Activated CD4-positive, alpha-beta T cell treated with anti-CD3 and anti-CD28 coated beads for 4 hours (primary cell): ENCODE data around the gene TH.

Source experiments
- DNase-seq, 2 donors: peaks; one replicate each; pipeline ENCODE4 v3.0.0-alpha.2; 2020

Gene TH

DNA sequence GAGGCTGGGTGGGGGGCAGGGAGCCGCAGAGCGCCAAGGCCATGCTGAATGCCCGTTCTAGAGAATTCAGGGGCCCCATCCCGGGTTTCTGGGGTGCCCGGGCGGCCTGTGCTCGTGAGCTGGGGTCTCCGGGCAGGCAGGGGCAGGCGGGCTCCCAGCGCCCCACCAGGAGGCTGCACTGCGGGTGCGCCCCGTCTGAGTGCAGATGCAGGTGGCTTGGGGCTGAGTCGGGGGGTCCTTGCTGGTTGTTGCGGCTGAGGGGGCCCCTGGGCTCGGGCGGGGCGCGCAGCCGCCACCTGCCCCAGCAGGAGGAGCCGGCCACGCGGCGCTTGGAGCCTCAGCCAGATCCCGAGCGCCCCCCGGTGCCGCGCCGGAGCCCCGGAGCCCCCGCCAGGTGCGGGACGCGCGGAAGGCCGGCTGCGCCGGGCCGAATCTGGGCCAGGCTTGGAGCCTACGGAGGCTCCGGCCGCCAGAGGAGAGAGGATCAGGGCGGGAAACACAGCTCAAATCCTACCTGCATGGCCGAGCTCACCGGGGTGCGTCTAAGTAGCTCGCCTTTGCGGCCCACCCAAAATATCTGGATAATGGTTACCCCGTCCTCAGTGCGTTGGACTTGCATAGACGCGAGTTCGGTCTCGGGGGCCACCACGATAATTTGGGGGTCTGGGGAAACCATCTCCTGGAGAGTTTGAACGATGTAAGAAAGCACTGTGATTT is 31.8 kb downstream of the TH start:
- no peak for DNase-seq

DNA sequence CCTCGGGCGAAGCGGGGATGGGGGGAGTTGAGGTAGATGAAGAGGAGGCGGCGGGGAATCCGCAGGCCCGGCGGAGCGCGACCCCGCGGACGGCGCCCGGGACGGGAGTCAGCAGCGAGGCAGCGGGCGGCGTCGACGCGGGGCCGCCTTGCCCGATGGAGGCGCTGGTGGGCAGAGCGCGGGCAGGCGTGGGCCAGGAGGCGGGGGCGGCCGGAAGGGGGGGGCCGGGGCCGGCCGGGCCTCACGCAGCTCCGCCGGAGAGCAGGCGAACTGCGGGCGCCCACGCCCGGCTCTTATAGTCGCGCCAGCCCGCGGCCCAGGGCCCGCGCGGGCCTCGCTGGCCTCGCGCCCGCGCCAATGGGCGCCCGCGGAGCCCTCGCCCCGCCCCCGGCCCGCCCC is 32.5 kb downstream of the TH start, which contains the start of gene IGF2:
Gene IGF2, minus strand, starts transcription at position 267 of the 399 bp plus-strand sequence. CDS start 3,866 bp downstream, outside the sequence.
- DNase-seq = peak in 1 of 2 donors; percentile 42

DNA sequence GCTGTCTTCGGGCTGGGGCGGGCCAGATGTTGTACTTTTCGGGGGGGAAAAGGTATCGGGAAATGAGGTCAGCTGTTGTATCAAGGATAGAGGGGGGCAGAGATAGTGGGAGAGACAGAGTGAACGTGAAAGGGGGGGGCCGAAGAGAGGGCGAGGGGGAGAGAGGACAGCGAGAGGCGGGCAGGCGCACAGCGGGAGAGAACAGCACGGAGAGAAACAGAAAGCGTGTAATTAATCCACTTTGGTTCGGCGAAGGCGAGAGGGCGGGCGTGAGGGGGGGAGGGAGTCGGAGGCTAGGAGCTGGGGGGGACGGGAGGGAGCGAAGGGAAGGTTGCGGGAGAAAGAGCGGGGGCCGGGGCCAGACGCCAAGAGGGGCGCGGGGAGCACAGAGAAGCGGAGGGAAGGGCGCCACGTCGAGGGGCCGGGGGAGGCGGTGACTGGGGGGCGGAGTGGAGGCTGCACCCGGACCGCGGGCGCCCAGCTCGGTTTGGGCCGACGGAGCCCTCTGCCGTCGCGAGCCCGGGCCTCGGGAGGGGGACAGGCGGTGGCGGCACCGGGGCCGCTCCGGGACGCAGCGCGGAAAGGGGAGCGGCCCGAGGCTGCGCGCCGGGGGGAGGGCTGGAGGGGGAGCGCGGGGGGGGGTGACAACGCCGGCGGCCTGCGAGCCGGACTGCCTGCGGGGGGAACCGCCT is 33.0 kb downstream of the TH start:
- peak; percentile 28 to 29 for DNase-seq

DNA sequence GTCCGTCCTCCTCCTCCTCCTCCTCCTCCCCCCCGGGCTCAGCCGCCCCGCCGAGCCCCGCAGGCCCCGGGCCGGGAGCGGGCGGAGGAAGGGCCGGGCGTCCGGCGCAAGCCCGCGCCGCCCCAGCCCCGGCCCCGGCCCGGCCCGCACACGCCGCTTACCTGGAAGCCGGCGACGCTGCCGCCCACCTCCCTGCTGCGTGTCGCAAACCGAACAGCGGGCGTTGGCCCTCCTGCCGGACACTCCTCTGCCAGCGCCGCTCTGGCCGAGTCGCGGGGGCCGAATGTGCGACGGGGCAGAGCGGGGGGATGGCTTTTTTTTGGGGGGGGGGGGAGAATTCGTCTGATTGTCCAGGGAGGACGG is 33.6 kb downstream of the TH start:
- no peak for DNase-seq

DNA sequence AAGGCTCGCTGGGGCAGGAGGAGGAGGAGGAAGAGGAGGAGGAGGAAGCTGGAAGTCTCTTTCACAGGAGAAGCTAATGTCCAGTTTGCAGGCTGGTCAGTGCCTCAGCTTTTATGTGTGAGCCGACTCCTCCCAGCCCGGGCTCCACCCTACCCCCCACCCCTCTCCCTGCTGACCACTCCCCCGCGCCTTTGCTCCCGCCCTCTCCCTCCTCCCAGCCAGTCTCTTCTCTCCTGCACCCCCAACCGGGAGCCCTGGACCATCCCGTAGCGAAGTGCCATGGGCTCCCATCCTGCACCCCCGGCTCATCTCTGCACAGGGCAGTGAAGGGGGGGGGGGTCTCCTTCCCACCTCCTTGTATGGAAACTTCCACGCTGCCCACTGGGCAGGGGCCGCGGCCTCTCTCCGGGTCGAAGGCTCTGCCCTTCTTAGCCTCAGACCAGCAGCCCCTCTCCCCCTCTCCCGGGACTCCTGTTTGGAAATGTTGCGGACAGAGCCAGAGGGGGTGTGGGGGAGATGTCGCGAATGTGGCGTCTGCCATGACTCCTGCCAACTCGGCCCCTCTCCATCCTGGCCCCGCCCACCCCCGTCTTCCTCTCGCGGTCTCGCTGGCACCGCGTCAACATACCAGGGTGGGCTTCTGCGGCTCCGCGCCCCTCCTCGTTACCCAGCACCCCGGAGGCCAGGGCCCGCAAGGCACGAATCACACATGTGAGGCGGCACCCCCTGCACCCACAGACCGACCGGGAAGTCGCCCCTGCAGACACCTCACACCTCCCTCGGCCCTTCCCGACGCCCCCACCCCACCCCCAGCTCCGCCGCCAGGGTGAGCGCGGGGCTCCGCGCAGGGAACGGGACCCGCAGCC is 34.2 kb downstream of the TH start:
- no peak for DNase-seq

DNA sequence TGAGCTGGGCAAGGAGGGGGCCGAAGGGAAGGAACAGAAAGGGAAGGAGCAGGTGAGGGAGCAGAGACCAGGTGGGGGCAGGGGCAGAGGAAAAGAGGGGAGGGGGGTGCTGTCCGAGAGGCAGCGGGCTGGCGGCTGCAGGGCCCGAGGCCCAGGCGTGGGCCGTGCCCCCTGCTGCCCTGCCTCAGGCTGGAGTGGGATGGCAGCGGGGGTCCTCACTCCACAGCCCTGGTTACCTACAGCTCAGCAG is 34.7 kb downstream of the TH start:
- DNase-seq = no peak

DNA sequence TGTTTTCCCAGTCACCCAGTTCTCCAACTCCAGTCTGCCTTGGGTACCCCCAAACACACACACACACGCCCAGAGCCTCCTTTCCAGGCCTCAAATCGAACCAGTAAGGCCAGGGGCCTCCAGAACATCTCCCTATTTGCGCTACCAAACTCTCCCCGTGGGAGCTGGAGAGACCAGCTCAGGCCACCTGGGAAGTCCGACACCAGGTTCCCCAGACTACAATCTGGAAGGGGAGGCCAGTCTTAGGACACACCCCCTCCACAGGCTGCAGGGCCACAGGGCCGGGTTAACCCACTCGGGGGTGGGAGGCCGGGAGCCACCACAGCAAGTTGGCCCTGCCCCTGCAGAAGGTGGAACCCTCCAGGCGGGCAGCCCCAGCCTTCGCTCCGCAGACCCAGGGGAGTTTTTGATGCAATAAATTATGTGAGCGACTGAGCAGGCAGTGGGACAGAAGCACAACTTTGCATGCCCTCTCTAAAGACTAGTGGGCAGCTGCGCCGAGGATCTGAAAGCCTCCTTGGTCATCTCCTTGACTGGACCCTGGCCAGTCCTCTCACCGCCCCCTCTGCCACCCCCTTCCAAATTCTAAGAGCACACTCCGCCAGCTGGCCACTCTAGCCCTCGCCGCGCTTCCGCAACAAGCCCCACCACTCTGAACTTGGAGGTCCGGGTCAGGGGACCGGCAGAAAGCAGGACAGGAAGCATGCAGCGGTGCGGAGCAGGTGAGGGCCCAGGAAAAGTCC is 35.2 kb downstream of the TH start:
- DNase-seq = no peak

DNA sequence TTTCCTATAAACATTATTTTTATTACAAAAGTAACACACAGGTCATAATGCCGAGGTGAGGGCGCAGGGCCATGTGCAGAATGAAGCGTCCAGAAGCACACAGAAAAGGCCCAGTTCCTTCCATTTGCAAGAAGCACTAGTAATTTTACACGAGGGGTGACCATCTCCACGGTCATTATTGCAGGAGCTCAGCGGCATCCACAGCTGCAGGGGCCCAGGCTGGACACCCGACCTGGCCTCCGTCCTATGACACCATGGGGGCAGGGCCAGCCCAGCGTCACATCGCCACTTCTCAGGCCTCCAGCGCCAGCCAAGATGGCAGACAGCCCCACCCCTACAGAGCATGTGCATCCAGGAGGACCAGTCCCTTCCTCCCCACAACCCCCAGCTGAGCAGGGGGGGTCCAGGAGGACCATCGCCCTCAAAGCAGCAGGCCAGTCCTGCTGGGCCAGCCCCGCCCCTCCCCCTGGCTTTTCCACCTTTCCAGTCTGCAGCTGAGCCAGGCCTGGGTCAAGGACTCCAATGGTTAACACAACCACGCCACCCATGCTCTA is 35.9 kb downstream of the TH start:
- DNase-seq = no peak

DNA sequence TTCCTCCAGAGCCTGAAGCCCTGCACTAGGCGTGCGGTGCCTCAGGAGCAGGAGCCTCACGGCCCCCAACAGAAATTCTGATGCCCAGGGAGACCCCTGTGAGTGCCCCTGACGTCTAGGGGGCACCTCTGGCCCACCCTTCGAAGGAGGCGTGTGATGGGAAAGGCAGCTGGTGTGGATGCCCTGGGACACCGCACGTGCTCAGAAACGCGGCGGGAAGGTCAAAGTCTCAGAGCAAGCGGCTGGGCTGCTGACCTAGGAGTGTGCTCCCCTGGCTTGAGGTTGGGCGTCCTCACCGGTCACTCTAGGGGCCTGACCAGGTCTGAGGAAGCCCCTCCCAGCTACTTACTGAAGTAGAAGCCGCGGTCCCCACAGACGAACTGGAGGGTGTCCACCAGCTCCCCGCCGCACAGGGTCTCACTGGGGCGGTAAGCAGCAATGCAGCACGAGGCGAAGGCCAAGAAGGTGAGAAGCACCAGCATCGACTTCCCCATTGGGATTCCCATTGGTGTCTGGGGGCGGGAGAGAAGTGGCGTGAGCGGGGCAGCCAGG is 36.5 kb downstream of the TH start:
- DNase-seq = no peak

DNA sequence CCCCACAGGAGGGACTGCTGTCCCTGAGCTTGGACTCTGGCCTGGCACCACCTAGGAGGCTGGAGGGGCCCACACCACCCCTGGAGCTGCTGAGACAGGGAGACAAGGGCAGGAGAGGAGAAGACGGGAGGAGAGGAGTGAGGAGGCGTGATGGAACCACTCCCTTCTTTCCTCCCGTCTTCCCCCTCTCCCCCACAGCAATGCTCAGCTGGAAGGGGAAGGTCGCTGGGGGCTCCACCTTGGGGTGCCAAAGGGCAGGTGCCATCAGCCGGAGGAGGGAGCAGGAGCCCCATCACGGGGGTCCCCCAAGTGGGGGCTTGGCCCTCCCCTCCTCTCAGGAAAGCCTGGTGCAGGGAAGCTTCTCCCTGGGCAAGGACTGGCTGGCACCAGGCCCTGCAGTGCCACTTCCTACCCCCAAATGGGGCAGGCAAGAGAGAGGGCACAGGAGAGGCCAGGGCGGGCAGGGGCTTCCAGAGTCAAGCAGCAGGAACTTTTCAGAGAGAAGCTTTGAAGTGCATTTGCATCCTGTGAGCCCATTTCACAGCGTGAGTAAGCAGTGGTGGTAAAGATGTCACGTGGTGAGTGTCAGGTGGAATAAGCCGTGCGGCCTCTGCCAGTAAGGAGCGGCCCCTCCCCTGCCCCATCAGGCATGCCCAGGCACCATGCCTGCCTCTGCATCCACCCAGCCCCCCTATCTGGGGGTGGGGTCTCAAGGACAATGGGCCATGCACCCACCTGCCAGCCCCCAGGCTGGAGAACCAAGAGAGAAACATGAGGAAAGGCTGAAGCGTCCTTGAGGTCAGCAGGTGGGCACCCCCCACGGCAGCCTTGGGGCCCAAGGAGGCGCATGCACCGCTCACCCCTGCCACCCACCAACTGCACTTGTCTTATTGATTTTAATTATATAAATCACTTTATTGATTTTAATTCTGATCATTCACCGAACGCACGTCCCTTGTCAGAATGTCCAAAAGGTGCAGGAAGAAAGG is 37.3 kb downstream of the TH start:
- DNase-seq = no peak

DNA sequence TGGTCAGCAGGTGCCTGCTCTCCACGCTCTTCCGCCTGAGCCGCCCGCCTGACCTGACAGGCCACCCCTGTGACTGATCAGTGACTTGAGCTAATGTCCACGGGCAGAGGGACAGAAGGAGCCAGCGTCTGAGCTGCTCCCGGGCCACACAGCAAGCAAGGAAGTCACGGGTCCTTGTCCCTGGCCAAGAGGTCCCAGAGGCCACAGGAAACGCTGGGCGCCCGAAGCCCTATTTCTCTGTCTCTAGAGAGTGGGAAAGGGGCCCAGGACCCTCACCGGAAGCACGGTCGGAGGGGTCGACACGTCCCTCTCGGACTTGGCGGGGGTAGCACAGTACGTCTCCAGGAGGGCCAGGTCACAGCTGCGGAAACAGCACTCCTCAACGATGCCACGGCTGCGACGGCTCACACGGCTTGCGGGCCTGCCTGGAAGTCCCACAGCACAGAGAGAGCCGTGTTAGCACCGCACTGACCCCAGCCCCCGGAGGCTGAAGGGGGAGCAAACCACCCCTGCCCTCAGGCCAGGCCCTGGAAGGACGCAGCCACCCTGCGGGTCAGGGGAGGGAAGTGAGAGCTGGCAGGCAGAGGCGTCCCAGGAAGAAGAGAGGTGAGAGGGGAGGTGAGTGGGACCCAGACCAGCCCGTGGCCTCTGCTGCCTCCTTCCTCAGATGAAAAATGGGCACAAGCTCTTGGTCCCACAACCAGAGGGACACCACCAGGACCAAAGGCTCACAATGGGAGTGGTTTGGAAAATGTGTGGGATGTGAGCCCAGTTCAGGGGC is 38.2 kb downstream of the TH start:
- DNase-seq = no peak

DNA sequence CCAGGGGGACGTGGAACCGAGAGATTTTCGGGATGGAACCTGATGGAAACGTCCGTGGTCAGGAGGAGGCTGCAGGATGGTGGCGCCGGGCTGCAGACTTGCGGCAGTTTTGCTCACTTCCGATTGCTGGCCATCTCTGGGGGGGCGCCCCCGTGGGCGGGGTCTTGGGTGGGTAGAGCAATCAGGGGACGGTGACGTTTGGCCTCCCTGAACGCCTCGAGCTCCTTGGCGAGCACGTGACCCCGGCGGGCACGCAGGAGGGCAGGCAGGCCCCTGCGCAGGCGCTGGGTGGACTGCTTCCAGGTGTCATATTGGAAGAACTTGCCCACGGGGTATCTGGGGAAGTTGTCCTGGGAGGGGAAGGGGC is 38.8 kb downstream of the TH start:
- no peak for DNase-seq

DNA sequence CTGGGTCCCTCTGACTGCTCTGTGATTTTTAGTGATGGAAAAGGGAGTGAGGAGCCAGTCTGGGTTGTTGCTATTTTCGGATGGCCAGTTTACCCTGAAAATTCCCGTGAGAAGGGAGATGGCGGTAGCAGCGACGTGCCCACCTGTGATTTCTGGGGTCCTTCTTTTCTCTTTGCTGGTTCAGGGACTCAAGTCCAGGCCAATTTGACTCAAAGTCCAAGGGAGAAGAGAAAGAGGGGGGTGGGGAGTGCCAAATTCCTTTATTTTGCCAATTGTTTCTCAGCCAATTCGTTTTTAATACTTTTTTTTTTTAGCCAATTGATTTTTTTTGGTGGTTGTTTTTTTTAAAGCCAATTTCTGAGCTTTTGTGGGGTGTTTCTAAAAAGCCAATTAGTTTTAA is 39.4 kb downstream of the TH start:
- DNase-seq = no peak

DNA sequence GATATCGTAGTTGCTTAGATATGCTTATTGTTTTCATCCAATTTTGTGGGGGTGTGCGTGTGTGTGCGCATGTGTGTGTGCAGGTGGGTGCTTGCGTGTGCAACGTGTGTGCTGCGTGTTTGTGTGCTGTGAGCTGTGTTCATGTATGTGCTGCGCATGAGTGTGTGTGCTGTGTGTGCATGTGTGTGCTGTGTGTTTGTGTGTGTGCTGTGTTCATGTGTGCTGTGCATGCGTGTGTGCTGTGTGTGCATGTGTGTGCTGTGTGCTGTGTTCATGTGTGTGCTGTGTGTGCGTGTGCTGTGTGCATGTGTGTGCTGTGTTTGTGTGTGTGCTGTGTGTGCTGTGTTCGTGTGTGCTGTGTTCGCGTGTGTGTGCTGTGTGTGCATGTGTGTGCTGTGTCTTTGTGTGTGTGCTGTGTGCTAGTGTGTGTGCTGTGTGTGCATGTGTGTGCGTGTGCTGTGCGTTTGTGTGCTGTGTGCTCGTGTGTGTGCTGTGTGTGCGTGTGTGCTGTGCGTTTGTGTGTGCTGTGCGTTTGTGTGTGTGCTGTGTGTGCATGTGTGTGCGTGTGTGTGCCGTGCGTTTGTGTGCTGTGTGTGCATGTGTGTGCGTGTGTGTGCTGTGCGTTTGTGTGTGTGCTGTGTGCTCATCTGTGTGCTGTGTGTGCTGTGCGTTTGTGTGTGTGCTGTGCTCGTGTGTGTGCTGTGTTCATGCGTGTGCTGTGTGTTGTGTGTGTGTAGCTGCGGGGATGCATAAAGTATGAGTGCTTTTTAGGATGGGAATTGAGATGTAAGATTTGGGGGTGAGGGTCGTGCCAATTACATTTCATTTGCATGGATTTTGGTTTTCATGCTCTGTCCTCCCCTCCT is 40.0 kb downstream of the TH start:
- DNase-seq = no peak

DNA sequence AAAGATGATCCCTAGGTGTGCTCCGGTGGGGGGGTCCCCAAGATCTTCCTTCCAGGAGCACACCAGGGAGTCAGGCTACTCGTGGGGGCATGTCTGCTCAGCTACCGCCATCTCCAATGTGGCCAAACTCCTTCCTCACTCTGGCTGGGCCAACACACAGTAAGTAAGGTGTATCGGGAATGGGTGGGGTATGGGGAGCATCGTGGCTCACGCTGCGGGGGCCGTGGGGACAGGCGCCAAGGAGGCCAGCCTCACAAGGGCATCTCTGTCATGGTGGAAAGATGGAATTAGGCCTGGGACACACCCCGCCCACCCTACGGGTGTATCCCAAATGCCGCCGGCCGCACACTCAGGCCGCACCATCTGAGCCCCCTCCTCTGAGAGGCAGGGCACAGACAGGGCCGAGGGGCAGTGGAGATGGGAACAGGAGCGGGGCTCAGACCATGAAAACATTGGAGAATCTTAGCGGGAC is 40.7 kb downstream of the TH start:
- DNase-seq = no peak

DNA sequence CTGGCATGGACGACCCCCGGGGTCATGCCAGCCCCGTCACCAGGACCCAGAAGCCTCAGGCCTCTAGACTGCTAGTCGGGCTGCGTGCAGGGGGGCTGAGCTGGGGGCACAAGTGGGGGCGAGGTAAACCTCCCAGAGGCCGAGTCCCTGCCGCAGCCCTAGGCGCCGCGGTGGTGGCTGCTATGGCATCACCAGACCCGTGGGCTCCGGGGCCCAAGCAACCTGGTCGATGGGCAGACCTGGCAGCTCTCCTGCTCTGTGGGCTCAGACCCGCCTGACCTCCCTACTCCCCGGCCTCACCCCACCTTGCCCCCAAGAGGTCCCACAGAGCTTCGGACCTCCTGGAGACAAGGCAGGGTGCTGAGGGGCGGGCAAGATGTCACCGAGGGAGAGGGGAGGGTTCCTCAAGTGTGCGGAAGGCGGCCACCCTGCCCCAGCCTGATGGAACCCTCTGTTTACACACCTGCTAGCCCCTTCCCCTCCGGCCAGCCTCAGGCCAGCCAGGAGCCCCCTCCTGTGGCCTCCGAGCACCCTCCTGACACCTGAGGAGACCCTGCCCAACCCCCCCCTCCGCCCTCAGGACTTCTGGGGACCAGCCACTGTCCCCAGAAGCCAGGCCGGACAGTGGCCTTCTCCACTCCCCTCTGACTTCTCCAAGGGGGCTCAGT is 41.8 kb downstream of the TH start:
- no peak for DNase-seq

DNA sequence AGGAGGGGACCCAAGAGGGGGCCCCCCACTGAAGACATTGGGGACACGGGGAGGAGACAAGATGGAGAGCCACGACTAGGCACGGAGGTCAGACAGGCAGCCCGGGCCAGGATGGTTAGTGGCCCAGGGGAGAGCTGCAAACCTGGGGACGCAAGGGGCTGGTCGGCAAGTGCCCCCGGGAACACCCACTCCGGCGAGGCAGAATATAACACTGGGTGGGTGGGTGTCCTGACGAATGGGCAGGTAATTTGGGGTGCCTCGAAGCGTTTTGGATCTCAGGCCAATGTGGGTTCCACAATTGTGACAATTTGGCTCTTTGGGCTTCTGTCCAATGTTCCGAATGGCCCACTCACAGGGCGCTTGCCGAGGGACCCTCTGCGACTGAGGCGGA is 42.3 kb downstream of the TH start:
- DNase-seq = no peak

DNA sequence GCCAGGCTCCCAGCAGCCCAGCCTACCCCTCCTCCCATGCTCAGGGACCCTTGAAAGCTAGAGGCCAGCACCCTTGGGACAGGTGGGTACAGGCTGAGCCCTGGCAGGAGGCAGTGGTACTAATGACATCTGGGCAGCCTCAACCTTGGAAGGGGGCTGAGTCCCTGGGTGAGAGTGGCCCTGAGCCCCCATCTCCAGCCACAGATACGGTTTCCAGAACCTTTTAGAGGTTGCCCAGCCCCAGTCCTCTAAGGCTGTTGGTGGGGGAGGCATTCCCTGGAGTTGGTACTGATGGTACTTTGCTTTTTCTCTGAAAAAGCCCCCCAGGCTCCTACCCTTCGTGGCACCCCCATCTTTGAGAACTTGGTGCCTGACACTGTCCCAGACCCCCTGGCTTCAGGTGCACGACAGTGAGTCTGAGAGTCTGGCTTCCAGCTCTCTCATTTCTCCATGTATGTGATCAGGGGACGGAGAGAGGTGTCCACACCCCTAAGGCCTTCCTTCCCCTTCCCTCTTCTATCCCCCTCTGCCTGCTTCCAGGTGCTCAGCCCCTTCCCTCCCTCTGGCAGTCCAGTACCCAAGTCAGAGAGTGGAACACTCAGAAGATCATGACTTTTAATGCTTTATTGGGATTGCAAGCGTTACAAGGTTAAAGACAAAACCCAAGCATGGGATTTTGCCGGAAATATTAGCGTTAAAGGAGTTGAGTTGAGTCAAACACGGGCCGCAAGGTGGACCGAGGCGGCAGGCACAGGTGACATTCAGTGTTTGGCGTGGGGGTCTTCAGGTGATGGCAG is 42.9 kb downstream of the TH start:
- no peak for DNase-seq
